GM12878 (cell line): ENCODE data around the gene MSI2. TPM values are rescaled to one million over a fixed set of nuclear protein-coding genes. Genes with fewer than 3 reads are reported as not detected.

ENCODE experiments used
- ATF7 ChIP-seq: fragments of 450-650 bp; IDR thresholded peaks from 2 replicates; pipeline ENCODE4 v1.6.1; 2016; ENCODE audit warnings: low read depth, mild to moderate bottlenecking
- EED ChIP-seq: sonication (generic); IDR thresholded peaks from 2 replicates; pipeline ENCODE4 v1.6.1; 2016; ENCODE audit warnings: antibody characterized with exemption, low read depth
- EP300 ChIP-seq, 2 experiments: fragments of 150-350 bp in 1 of 2; IDR thresholded peaks; 2 replicates each; pipeline ENCODE4 v1.6.1; 2011 to 2012; ENCODE audit warnings: low read depth in 2 of 2, low read length in 2 of 2, borderline replicate concordance in 1 of 2, improper control_type of control experiment in 1 of 2, inconsistent platforms in 1 of 2; ENCODE audit not compliant: control insufficient read depth in 1 of 2
- EZH2 ChIP-seq: IDR thresholded peaks from 2 replicates; pipeline ENCODE4 v1.6.1; 2012; ENCODE audit warnings: low read depth, mild to moderate bottlenecking, control low read depth, inconsistent platforms, low read length, borderline replicate concordance; ENCODE audit not compliant: control insufficient read depth
- IRF4 ChIP-seq: IDR thresholded peaks from 2 replicates; pipeline ENCODE4 v1.6.1; 2011; ENCODE audit warnings: low read depth, low read length
- JUND ChIP-seq: IDR thresholded peaks from 2 replicates; pipeline ENCODE4 v1.6.1; 2012; ENCODE audit warnings: low read depth, mild to moderate bottlenecking, low read length, improper control_type of control experiment, moderate library complexity
- SRF ChIP-seq, 2 experiments: IDR thresholded peaks; 2 replicates each; pipeline ENCODE4 v1.6.1; 2011; ENCODE audit warnings: low read depth in 2 of 2, low read length in 2 of 2, mild to moderate bottlenecking in 1 of 2, moderate library complexity in 1 of 2
- TAF1 ChIP-seq: IDR thresholded peaks from 2 replicates; pipeline ENCODE4 v1.6.1; 2011; ENCODE audit warnings: mild to moderate bottlenecking, low read depth, low read length, borderline replicate concordance
- TCF7 ChIP-seq: IDR thresholded peaks from 2 replicates; pipeline ENCODE4 v1.6.1; 2014; ENCODE audit warnings: antibody characterized with exemption, borderline replicate concordance
- polyA plus RNA-seq, 11 experiments: library from polyadenylated mRNA; depleted of rRNA in 4 of 11; unstranded in 6 of 11; stranded (reverse) in 5 of 11; fragments of >200 nt; fragmentation: Nextera tagmentation in 4 of 11; fragmentation: Illumina TruSeq in 1 of 11; extraction: Ambion mirVana in 4 of 11; extraction: Trizol in 1 of 11; gene quantifications; 1 replicate in 1 of 11; 2 replicates in 10 of 11; pipeline versions ENCODE4 v1.2.1 to v1.2.3, GENCODE V29; 2011 to 2016; ENCODE audit warnings: inconsistent platforms in 2 of 11, missing spikeins in 2 of 11, low read depth in 1 of 11
- total RNA-seq, 4 experiments: library from RNA; depleted of rRNA in 3 of 4; stranded (reverse); fragments of >200 nt in 3 of 4; fragmentation: Illumina TruSeq in 1 of 4; extraction: Trizol in 1 of 4; gene quantifications; 2 replicates each; pipeline versions ENCODE4 v1.2.1 to v1.2.3, GENCODE V29; 2013 to 2021
- TF ChIP-seq, protein P1 (sequence below): IDR thresholded peaks from 2 replicates; pipeline ENCODE4 v1.6.1; 2011; ENCODE audit warnings: mild to moderate bottlenecking, low read depth, low read length, moderate library complexity; ENCODE audit not compliant: insufficient replicate concordance
- TF ChIP-seq, protein P2 (sequence below): IDR thresholded peaks from 2 replicates; pipeline ENCODE4 v1.6.1; 2011; ENCODE audit warnings: low read depth, mild to moderate bottlenecking, low read length, moderate library complexity, borderline replicate concordance; ENCODE audit errors: extremely low read depth
- TF ChIP-seq, protein P3 (sequence below): fragments of 450-650 bp; IDR thresholded peaks from 2 replicates; pipeline ENCODE4 v1.6.1; 2017; ENCODE audit warnings: borderline replicate concordance
- TF ChIP-seq, protein P4 (sequence below): fragments of 150-350 bp; IDR thresholded peaks from 2 replicates; pipeline ENCODE4 v1.6.1; 2016; ENCODE audit warnings: low read depth, low read length
- TF ChIP-seq, protein P5 (sequence below): fragments of 450-650 bp; IDR thresholded peaks from 2 replicates; pipeline ENCODE4 v1.6.1; 2014; ENCODE audit warnings: mild to moderate bottlenecking
- TF ChIP-seq, protein P6 (sequence below): fragments of 450-650 bp; formaldehyde crosslinking; IDR thresholded peaks from 2 replicates; pipeline ENCODE4 v1.4.0; 2020; ENCODE audit warnings: mild to moderate bottlenecking, moderate library complexity

Gene MSI2
- total and polyA plus RNA-seq, 10 of the 15 experiments (the other 5 are each of a cell fraction or from before 2014, with no cell fraction given) = 6.1 to 76.1 (median 42.0) TPM

DNA sequence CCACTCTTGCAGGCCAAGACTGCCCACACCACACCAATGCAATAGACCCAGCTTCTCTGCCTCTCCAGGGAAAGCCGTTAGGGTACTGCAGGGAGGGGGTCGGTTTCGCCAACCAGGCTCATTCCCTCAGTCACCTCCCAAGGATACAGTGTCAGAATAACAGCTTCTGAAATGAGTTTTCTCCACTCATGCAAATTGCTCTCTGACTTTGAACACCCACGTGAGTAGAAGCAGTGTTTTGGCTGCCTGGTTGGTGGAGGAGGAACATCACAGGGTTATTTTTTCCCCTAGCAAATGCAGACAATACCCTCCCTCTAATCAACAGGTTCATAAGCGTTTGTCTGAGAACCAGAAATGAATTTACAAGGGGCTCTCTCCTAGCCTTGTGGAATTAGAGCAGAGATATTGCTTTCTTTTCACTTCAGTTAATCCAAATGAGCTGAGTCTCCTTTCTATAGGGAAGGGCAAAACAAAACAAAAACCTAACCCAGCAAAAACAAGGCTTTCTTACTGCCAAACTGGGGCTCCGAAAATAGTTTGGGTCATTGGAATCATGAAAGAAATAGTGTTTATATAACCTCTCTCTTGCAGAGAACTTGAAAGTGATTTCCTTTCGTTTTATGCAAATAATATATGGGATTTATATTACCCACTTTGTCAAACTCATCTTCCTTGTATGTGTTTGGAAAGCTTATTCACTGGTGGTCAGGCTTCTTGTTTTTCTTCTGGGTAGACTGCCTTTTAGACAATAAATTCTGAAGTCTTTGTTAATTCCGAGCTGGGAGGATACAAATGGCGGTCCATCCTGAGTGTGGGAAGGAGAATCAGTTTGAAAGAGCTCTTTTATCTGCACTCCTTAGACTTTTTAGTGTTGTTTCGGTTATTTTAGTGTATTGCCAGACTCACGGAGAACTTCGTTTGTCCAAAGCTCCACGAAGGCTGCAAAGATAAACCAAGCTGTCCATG, 229.9 kb downstream of the MSI2 start (continued):
- TF ChIP-seq, protein P1, sequence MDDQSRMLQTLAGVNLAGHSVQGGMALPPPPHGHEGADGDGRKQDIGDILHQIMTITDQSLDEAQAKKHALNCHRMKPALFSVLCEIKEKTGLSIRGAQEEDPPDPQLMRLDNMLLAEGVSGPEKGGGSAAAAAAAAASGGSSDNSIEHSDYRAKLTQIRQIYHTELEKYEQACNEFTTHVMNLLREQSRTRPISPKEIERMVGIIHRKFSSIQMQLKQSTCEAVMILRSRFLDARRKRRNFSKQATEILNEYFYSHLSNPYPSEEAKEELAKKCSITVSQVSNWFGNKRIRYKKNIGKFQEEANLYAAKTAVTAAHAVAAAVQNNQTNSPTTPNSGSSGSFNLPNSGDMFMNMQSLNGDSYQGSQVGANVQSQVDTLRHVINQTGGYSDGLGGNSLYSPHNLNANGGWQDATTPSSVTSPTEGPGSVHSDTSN = no peak
- TF ChIP-seq, protein P2, sequence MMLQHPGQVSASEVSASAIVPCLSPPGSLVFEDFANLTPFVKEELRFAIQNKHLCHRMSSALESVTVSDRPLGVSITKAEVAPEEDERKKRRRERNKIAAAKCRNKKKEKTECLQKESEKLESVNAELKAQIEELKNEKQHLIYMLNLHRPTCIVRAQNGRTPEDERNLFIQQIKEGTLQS = no peak
- TF ChIP-seq EZH2 (no peak), SRF (IDR thresholded peaks at IDR 0.05; ENCODE audit: low read depth in 2 of 2, low read length in 2 of 2) (no peak), EED (peak; percentile 55; the same call in 1 of the 2 replicates), TCF7 (no peak), TAF1 (no peak), IRF4 (0 out of 2 replicates have a peak, but pooled peaks have one; percentile 42), ATF7 (no peak), EP300 (IDR thresholded peaks at IDR 0.05; ENCODE audit: borderline replicate concordance in 1 of 2, control insufficient read depth in 1 of 2, low read depth in 2 of 2, low read length in 2 of 2) (0 out of 4 replicates have a peak, but pooled peaks of 1 of the 2 experiments have one; percentile 5), JUND (no peak)
- TF ChIP-seq, protein P3, sequence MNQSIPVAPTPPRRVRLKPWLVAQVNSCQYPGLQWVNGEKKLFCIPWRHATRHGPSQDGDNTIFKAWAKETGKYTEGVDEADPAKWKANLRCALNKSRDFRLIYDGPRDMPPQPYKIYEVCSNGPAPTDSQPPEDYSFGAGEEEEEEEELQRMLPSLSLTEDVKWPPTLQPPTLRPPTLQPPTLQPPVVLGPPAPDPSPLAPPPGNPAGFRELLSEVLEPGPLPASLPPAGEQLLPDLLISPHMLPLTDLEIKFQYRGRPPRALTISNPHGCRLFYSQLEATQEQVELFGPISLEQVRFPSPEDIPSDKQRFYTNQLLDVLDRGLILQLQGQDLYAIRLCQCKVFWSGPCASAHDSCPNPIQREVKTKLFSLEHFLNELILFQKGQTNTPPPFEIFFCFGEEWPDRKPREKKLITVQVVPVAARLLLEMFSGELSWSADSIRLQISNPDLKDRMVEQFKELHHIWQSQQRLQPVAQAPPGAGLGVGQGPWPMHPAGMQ = no peak
- TF ChIP-seq, protein P4, sequence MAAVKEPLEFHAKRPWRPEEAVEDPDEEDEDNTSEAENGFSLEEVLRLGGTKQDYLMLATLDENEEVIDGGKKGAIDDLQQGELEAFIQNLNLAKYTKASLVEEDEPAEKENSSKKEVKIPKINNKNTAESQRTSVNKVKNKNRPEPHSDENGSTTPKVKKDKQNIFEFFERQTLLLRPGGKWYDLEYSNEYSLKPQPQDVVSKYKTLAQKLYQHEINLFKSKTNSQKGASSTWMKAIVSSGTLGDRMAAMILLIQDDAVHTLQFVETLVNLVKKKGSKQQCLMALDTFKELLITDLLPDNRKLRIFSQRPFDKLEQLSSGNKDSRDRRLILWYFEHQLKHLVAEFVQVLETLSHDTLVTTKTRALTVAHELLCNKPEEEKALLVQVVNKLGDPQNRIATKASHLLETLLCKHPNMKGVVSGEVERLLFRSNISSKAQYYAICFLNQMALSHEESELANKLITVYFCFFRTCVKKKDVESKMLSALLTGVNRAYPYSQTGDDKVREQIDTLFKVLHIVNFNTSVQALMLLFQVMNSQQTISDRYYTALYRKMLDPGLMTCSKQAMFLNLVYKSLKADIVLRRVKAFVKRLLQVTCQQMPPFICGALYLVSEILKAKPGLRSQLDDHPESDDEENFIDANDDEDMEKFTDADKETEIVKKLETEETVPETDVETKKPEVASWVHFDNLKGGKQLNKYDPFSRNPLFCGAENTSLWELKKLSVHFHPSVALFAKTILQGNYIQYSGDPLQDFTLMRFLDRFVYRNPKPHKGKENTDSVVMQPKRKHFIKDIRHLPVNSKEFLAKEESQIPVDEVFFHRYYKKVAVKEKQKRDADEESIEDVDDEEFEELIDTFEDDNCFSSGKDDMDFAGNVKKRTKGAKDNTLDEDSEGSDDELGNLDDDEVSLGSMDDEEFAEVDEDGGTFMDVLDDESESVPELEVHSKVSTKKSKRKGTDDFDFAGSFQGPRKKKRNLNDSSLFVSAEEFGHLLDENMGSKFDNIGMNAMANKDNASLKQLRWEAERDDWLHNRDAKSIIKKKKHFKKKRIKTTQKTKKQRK = no peak
- TF ChIP-seq, protein P5, sequence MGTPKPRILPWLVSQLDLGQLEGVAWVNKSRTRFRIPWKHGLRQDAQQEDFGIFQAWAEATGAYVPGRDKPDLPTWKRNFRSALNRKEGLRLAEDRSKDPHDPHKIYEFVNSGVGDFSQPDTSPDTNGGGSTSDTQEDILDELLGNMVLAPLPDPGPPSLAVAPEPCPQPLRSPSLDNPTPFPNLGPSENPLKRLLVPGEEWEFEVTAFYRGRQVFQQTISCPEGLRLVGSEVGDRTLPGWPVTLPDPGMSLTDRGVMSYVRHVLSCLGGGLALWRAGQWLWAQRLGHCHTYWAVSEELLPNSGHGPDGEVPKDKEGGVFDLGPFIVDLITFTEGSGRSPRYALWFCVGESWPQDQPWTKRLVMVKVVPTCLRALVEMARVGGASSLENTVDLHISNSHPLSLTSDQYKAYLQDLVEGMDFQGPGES = no peak
- TF ChIP-seq, protein P6, sequence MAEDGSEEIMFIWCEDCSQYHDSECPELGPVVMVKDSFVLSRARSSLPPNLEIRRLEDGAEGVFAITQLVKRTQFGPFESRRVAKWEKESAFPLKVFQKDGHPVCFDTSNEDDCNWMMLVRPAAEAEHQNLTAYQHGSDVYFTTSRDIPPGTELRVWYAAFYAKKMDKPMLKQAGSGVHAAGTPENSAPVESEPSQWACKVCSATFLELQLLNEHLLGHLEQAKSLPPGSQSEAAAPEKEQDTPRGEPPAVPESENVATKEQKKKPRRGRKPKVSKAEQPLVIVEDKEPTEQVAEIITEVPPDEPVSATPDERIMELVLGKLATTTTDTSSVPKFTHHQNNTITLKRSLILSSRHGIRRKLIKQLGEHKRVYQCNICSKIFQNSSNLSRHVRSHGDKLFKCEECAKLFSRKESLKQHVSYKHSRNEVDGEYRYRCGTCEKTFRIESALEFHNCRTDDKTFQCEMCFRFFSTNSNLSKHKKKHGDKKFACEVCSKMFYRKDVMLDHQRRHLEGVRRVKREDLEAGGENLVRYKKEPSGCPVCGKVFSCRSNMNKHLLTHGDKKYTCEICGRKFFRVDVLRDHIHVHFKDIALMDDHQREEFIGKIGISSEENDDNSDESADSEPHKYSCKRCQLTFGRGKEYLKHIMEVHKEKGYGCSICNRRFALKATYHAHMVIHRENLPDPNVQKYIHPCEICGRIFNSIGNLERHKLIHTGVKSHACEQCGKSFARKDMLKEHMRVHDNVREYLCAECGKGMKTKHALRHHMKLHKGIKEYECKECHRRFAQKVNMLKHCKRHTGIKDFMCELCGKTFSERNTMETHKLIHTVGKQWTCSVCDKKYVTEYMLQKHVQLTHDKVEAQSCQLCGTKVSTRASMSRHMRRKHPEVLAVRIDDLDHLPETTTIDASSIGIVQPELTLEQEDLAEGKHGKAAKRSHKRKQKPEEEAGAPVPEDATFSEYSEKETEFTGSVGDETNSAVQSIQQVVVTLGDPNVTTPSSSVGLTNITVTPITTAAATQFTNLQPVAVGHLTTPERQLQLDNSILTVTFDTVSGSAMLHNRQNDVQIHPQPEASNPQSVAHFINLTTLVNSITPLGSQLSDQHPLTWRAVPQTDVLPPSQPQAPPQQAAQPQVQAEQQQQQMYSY = no peak
